GM12872 (cell line): ENCODE results near the gene RAD9B.

Source experiments
- TF ChIP-seq, protein P1 (sequence below): IDR thresholded peaks from 3 replicates; pipeline ENCODE4 v1.5.1; 2011; ENCODE audit warnings: low read depth, mild to moderate bottlenecking, low read length, moderate library complexity; ENCODE audit not compliant: insufficient read depth

RAD9B gene

GRCh38 chr12:110513842-110514241, 11.7 kb downstream of the RAD9B start:
- TF ChIP-seq, protein P1, sequence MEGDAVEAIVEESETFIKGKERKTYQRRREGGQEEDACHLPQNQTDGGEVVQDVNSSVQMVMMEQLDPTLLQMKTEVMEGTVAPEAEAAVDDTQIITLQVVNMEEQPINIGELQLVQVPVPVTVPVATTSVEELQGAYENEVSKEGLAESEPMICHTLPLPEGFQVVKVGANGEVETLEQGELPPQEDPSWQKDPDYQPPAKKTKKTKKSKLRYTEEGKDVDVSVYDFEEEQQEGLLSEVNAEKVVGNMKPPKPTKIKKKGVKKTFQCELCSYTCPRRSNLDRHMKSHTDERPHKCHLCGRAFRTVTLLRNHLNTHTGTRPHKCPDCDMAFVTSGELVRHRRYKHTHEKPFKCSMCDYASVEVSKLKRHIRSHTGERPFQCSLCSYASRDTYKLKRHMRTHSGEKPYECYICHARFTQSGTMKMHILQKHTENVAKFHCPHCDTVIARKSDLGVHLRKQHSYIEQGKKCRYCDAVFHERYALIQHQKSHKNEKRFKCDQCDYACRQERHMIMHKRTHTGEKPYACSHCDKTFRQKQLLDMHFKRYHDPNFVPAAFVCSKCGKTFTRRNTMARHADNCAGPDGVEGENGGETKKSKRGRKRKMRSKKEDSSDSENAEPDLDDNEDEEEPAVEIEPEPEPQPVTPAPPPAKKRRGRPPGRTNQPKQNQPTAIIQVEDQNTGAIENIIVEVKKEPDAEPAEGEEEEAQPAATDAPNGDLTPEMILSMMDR: no peak

GRCh38 chr12:110514363-110514762, 12.2 kb downstream of the RAD9B start:
- TF ChIP-seq, protein P1: no peak

GRCh38 chr12:110516995-110517394, 14.9 kb downstream of the RAD9B start:
- TF ChIP-seq, protein P1: no peak

DNA sequence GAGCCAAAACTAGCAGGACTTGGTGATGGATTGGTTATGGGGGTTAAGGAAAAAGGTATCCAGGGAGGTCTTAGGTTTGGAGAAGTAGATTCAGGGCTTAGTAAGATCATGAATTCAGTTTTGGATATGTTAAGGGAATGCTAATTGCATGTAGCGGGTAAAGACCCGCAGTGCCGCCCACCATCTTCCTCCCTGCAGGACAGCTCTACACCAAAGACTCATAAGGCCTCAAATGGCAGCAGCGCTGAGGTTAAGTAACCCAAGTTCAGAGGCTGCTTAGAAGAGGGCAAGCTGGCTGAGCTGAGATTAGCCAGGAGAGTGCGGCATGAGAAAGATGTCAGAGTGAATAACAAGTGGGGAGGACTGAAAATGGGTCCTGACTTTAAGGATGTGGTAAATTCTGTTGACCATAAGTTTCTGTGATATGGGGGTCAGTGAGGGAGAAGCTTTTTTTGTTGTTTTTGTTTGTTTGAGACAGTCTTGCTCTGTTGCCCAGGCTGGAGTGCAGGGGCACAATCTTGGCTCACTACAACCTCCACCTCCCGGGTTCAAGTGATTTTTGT, 26.2 kb downstream of the RAD9B start:
- TF ChIP-seq, protein P1: no peak

DNA sequence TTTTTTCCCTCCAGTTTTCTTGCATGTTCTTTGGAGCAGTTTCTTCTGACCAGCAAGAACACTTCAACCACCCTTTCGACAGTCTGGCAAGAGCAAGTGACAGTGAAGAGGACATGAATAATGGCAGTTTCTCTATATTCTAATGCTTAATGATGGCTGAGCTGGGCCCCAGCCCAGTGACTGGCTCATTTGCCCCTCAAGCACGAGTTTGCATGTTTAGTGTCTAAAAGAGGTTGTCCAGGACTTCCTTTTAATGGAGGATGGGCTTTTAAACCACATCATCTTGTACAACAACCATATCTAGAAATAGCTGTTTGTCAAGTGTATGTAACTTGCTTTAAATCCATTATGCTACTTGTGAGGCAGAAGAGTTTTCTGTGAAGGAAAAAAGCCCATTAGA, 28.4 kb downstream of the RAD9B start:
- TF ChIP-seq, protein P1: no peak

DNA sequence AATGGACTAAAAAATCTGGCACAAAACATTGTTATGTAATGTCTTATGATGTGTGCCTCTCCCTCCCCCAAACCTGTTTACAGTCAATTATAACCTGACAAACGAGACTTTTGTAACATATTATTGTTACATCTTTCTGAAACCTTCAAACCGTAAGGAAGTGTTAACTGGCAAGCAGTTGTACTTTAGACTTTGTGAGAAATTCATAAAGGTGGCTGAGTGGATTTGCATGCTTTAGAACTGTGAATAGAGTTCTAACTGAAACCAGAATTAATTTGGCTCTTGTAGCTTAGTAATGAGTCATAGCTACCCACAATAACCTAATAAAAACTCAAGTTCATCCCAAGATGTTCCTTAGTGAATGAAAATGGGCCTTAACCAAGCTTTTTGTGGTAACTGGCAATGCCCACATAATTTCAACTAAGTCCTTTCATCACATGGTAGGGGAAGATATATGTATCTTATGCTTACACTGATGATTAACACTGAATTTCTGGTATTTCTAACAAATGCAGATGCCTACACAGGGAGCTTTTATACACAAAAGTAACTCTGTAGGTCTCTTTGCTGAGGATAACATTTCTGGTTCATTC, 29.7 kb downstream of the RAD9B start:
- TF ChIP-seq, protein P1: no peak

DNA sequence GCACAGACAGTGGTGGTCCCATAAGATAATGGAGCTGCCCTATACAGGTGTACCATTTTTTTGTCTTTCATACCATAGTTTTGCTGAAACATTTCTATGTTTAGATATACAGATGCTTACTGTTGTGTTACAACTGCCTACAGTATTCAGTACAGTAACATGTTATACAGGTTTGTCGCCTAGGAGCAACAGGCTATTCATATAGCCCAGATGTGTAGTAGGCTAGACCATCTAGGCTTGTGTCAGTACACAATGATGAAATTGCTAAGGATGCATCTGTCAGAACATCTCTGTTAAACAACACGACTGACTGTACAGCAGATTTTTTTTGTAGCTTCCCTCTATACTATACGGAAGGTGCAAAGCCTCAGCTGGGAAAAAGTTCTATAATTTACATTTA, 30.5 kb downstream of the RAD9B start:
- TF ChIP-seq, protein P1: no peak
